ENCODE results near the gene CGB1.

The CGB1 gene

DNA sequence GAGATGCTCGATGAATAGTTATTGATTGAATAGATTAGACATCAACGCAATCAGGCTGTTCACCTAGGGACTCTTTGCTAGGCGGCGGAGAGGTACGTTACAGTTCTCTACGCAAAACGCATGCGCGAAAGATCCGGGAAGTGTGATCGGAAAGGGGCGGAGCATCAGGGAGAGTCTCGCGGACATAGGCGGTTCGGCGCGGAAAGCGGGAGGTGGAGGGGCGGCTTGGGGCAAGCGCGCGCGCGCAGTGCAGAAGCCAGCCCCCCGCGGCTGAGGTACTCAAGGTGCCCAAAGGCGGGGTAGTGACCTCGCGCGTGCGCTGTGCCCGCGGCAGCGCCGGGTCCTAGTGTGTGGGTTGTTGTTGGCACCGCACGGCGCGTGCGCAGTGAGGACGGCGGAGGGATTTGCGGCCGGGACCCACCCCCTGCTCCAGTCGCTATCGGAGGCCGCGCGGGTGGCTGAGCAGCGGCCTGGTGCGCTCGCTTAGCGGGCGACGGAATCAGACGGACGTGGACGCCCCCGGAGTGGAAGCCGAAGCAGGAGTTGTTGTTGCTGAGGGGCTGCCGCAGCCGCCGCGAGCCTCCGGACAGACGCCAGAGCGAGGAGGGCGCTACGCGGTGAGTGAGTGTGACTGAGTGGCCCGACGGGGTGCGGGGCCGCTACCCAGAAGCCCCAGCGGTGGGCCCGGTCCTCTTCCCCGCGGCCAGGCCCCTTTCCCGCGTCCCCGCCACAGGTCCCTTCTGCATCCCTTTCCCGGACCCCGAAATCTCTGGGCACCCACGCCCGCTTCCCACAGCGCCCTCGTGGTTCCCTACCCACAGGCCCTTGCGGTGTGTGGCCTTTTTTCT lies 48.5 kb upstream of the CGB1 start, which contains the start of gene SNRNP70 (continued):
- TF ChIP-seq ZNF248 (tag by site-specific recombination; IDR thresholded peaks at IDR 0.05), result no peak
- no peak for TF ChIP-seq ZNF585B (tag by site-specific recombination; IDR thresholded peaks at IDR 0.05)
- TF ChIP-seq ZBTB11 (tag by site-specific recombination; conservative IDR thresholded peaks at IDR 0.05; ENCODE audit: low read depth), result peak; percentile 67
- no peak for TF ChIP-seq ZNF624 (tag by site-specific recombination; IDR thresholded peaks at IDR 0.05)
- TF ChIP-seq ZNF707 (tag by site-specific recombination; IDR thresholded peaks at IDR 0.05), result no peak
- no peak for TF ChIP-seq ZNF16 (tag by site-specific recombination; IDR thresholded peaks at IDR 0.05; ENCODE audit: low read depth)
- TF ChIP-seq KLF10 (tag by site-specific recombination; IDR thresholded peaks at IDR 0.05), result peak; percentile 78; the same call in 1 of the 2 replicates
- peak; percentile 76 for TF ChIP-seq EGR2 (tag by site-specific recombination; IDR thresholded peaks at IDR 0.05; ENCODE audit: low read depth)
- peak; percentile 62; the same call in 1 of the 2 replicates for TF ChIP-seq ZNF449 (tag by site-specific recombination; IDR thresholded peaks at IDR 0.05)
- TF ChIP-seq ZNF132 (tag by site-specific recombination; IDR thresholded peaks at IDR 0.05; ENCODE audit: borderline replicate concordance), result no peak
- peak; percentile 69 for TF ChIP-seq PRDM10 (tag by site-specific recombination; IDR thresholded peaks at IDR 0.05)
- TF ChIP-seq ZNF433 (tag by site-specific recombination; IDR thresholded peaks at IDR 0.05; ENCODE audit: low read depth), result no peak
- TF ChIP-seq HOXA7 (CRISPR knock-in tag; IDR thresholded peaks at IDR 0.05; ENCODE audit: borderline replicate concordance), result peak; percentile 31; the same call in 1 of the 2 replicates
- TF ChIP-seq ZNF26 (tag by site-specific recombination; IDR thresholded peaks at IDR 0.05), result no peak
- TF ChIP-seq KLF1 (tag by site-specific recombination; IDR thresholded peaks at IDR 0.05), result peak; percentile 70
- TF ChIP-seq, protein P1, sequence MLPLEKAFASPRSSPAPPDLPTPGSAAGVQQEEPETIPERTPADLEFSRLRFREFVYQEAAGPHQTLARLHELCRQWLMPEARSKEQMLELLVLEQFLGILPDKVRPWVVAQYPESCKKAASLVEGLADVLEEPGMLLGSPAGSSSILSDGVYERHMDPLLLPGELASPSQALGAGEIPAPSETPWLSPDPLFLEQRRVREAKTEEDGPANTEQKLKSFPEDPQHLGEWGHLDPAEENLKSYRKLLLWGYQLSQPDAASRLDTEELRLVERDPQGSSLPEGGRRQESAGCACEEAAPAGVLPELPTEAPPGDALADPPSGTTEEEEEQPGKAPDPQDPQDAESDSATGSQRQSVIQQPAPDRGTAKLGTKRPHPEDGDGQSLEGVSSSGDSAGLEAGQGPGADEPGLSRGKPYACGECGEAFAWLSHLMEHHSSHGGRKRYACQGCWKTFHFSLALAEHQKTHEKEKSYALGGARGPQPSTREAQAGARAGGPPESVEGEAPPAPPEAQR (tag by site-specific recombination; IDR thresholded peaks at IDR 0.05), result peak; percentile 58; the same call in 1 of the 2 replicates
- no peak for TF ChIP-seq GLI2 (tag by site-specific recombination; IDR thresholded peaks at IDR 0.05; ENCODE audit: borderline replicate concordance, low read depth)
- peak; percentile 86; the same call in 1 of the 2 replicates for TF ChIP-seq REPIN1 (tag by site-specific recombination; IDR thresholded peaks at IDR 0.05; ENCODE audit: low read depth)
- peak; percentile 99 for TF ChIP-seq KLF16 (tag by site-specific recombination; IDR thresholded peaks at IDR 0.05)
- TF ChIP-seq ZNF175 (tag by site-specific recombination; IDR thresholded peaks at IDR 0.05), result no peak
- no peak for TF ChIP-seq ZNF155 (tag by site-specific recombination; IDR thresholded peaks at IDR 0.05)
- no peak for TF ChIP-seq ZNF114 (tag by site-specific recombination; IDR thresholded peaks at IDR 0.05)
- TF ChIP-seq MEIS1 (CRISPR knock-in tag; IDR thresholded peaks at IDR 0.05; ENCODE audit: borderline replicate concordance), result no peak
- TF ChIP-seq, protein P2, sequence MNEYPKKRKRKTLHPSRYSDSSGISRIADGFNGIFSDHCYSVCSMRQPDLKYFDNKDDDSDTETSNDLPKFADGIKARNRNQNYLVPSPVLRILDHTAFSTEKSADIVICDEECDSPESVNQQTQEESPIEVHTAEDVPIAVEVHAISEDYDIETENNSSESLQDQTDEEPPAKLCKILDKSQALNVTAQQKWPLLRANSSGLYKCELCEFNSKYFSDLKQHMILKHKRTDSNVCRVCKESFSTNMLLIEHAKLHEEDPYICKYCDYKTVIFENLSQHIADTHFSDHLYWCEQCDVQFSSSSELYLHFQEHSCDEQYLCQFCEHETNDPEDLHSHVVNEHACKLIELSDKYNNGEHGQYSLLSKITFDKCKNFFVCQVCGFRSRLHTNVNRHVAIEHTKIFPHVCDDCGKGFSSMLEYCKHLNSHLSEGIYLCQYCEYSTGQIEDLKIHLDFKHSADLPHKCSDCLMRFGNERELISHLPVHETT (tag by site-specific recombination; IDR thresholded peaks at IDR 0.05), result no peak
